Prostate gland (tissue), 2 donors: ENCODE results near the gene CACNA1A. TPM values are rescaled to one million over a fixed set of nuclear protein-coding genes. Genes with fewer than 3 reads are reported as not detected.

ENCODE experiments used
- DNase-seq: peaks from one replicate; pipeline ENCODE4 v3.0.0-alpha.2; 2019; ENCODE audit warnings: low spot score
- H3K27ac ChIP-seq, 2 donors: fragments of 200-600 bp; sonication (generic); 2 replicates each; pipeline ENCODE4 v1.5.1; 2017 to 2019
- H3K27me3 ChIP-seq: fragments of 200-600 bp; sonication (generic); replicated peaks from 2 replicates; pipeline ENCODE4 v1.5.1; 2019; ENCODE audit not compliant: insufficient read depth
- H3K36me3 ChIP-seq, 2 donors: fragments of 200-600 bp; sonication (generic); 1 replicate in 1 of 2; 2 replicates in 1 of 2; pipeline versions ENCODE4 v1.5.1 to v1.8.1; 2017 to 2019
- H3K4me1 ChIP-seq: fragments of 200-600 bp; sonication (generic); replicated peaks from 2 replicates; pipeline ENCODE4 v1.5.1; 2019
- H3K4me3 ChIP-seq, 2 donors: fragments of 200-600 bp; sonication (generic); 2 replicates each; pipeline ENCODE4 v1.5.1; 2017 to 2019
- H3K9me3 ChIP-seq: fragments of 200-600 bp; sonication (generic); 2 replicates; pipeline ENCODE4 v1.5.1; 2017
- CTCF ChIP-seq, 4 experiments: fragments of 200-600 bp in 2 of 4; fragments of 450-650 bp in 2 of 4; sonication (generic) in 2 of 4; IDR thresholded peaks; 1 replicate in 3 of 4; 2 replicates in 1 of 4; pipeline ENCODE4 v1.5.1; 2016 to 2019; ENCODE audit warnings: antibody characterized with exemption in 4 of 4, mild to moderate bottlenecking in 2 of 4, moderate library complexity in 2 of 4
- POLR2A ChIP-seq: fragments of 450-650 bp; IDR thresholded peaks from one replicate; pipeline ENCODE4 v1.6.1; 2016; ENCODE audit warnings: antibody characterized with exemption, mild to moderate bottlenecking
- POLR2AphosphoS5 ChIP-seq: sonication (generic); formaldehyde crosslinking; IDR thresholded peaks from one replicate; pipeline ENCODE4 v1.6.1; 2017; ENCODE audit warnings: antibody characterized with exemption
- WGBS: methylation state at CpG from one replicate; pipeline ENCODE4 v1.1.5; 2018; 5-methylcytosine and 5-hydroxymethylcytosine counted together
- intact Hi-C: fragments of 100-400 bp; cut with DNase I; formaldehyde crosslinking; loops from one replicate; pipeline ENCODE4 v1.14.2; 2022
- total RNA-seq, 2 donors: library from RNA; depleted of rRNA; stranded (reverse); fragments of >200 nt; gene quantifications; one replicate each; pipeline ENCODE4 v1.1.0, GENCODE V29; 2016

The CACNA1A gene
- total RNA-seq, 2 donors from 2014 or later, result 0.46 to 12.4 TPM

GRCh38 chr19:13411899-13412298, 94.4 kb downstream of the CACNA1A start:
- WGBS, result 85% methylated on average over 6 of the region's 6 CpGs
- Histone ChIP-seq H3K27me3 (no peaks in the 10 kb centered on the region), H3K9me3 (no peaks in the 10 kb centered on the region), H3K36me3 (no peaks in the 10 kb centered on the region), H3K4me3 (no peak overlapping the region), H3K4me1 (no peaks in the 10 kb centered on the region), H3K27ac (no peak overlapping the region)
- intact Hi-C loops, result no loop called here
- TF ChIP-seq POLR2A (no peak), POLR2AphosphoS5 (no peak), CTCF (IDR thresholded peaks at IDR 0.05) (no peak)
- no peak for DNase-seq

- DNase-seq, result no peak
- no peaks in the 10 kb centered on the region for H3K4me1 ChIP-seq
- 76% methylated on average over 1 of the region's 1 CpG for WGBS
Measured at GRCh38 chr19:13410946-13411345, 95.3 kb downstream of the CACNA1A start.

GRCh38 chr19:13408889-13409518, 97.3 kb downstream of the CACNA1A start:
- H3K4me1 ChIP-seq, result no peaks in the 10 kb centered on the region
- DNase-seq, result no peak
- no peaks in the 10 kb centered on the region for H3K36me3 ChIP-seq
- H3K27me3 ChIP-seq, result no peaks in the 10 kb centered on the region
- no peaks in the 10 kb centered on the region for H3K9me3 ChIP-seq
- TF ChIP-seq CTCF (IDR thresholded peaks at IDR 0.05) (no peak), POLR2A (no peak), POLR2AphosphoS5 (no peak)
- 79% methylated on average over 16 of the region's 16 CpGs for WGBS
- no peak overlapping the region for H3K27ac ChIP-seq
- no peak overlapping the region for H3K4me3 ChIP-seq
- intact Hi-C loops, result no loop called here

More at GRCh38 chr19:13410946-13411345, 95.3 kb downstream of the CACNA1A start:
- Histone ChIP-seq H3K27ac (no peak overlapping the region), H3K9me3 (no peaks in the 10 kb centered on the region), H3K36me3 (no peaks in the 10 kb centered on the region), H3K27me3 (no peaks in the 10 kb centered on the region), H3K4me3 (no peak overlapping the region)
- no peak for TF ChIP-seq POLR2A
- TF ChIP-seq POLR2AphosphoS5, result no peak
- no peak for TF ChIP-seq CTCF (IDR thresholded peaks at IDR 0.05)
- intact Hi-C loops, result no loop called here

- DNase-seq, result no peak
- WGBS, result 72% methylated on average over 7 of the region's 7 CpGs
Measured at GRCh38 chr19:13404236-13404635, 102.0 kb downstream of the CACNA1A start.

More at GRCh38 chr19:13404236-13404635, 102.0 kb downstream of the CACNA1A start:
- Histone ChIP-seq H3K4me3 (no peak overlapping the region), H3K27me3 (no peaks in the 10 kb centered on the region), H3K36me3 (no peaks in the 10 kb centered on the region), H3K4me1 (no peaks in the 10 kb centered on the region), H3K9me3 (no peaks in the 10 kb centered on the region), H3K27ac (no peak overlapping the region)
- intact Hi-C loops, result no loop called here
- no peak for TF ChIP-seq POLR2AphosphoS5
- no peak for TF ChIP-seq CTCF (IDR thresholded peaks at IDR 0.05)
- no peak for TF ChIP-seq POLR2A
